ENCODE results near the gene BSDC1.
"Not testable (repeated sequence)": the region's sequence is repeated elsewhere in the genome, so short reads cannot be mapped to it uniquely, and the experiment has no call there.

The BSDC1 gene, protein sequence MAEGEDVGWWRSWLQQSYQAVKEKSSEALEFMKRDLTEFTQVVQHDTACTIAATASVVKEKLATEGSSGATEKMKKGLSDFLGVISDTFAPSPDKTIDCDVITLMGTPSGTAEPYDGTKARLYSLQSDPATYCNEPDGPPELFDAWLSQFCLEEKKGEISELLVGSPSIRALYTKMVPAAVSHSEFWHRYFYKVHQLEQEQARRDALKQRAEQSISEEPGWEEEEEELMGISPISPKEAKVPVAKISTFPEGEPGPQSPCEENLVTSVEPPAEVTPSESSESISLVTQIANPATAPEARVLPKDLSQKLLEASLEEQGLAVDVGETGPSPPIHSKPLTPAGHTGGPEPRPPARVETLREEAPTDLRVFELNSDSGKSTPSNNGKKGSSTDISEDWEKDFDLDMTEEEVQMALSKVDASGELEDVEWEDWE

DNA sequence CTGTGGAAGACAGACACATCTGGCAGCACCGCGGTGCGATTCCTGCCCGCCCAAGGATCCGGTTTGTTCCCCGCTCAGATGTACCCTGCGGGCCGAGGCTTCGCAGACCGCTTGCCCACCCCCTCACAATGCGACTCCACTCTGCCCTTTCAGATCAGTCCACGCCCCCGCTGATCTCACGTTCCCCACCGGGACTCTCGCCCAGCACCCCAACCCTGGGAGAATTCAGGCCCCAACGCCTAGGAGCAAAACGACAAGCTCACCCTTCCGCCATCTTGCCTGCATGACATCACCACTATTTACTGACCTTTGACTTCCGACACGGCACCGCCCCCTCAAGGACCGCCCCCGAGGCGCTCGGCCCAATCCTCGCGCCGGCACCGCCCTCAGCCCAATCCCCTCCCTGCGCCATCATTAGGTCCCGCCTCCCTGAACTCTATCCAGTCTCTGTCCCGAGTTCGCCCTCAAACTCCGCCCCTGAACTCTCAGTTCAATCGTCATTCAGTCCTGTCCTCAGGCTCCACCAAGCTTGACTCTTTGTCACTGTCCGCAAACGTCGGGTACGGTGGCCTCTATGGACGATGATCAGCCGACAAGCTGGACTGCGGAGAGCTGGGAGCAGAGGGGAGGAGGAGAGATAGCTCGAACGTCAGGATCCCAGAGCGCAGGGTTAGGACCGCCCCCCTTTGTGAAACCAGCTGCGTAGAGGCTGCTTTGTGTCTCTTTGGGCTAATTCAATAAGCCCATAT, at the start of gene BSDC1:
BSDC1 (minus strand) TSS at position 301 of the 749 bp plus-strand sequence; CDS start at position 274, 27 bp downstream.
- in situ Hi-C loops (cut with HindIII; ENCODE audit: low sequenced_read_pairs), result no loop called here

DNA sequence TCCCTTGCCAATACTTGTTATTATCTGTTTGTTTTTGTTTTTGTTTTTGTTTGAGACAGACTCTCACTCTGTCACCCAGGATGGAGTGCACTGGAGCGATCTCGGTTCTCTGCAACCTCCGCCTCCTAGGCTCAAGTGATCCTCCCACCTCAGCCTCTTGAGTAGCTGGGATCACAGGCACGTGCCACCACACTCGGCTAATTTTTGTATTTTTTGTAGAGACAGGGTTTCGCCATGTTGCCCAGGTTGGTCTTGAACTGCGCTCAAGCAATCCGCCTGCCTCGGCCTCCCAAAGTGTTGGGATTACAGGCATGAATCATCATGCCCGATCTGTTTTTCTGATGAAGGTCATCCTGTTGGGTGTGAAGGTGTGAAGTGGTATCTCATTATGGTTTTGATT, 47.2 kb upstream of the BSDC1 start:
- in situ Hi-C loops (cut with HindIII; ENCODE audit: low sequenced_read_pairs), result not testable (repeated sequence)

DNA sequence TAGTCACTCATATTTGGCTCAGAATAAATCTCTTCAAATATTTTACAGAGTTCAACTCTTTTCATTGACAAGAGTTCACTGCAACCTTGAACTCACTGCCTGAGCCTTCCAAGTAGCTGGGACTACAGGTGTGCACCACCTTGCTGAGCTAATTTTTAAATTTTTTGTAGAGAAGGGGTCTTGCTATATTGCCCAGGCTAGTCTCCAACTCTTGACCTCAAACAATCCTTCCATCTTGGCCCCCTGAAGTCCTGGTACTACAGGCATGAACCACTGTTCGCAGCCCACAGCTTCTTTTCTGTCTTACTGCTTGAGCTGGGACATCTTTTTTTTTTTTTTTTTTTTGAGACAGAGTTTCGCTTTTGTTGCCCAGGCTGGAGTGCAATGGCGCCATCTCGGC, 44.5 kb upstream of the BSDC1 start:
- in situ Hi-C loops (cut with HindIII; ENCODE audit: low sequenced_read_pairs), result not testable (repeated sequence)

DNA sequence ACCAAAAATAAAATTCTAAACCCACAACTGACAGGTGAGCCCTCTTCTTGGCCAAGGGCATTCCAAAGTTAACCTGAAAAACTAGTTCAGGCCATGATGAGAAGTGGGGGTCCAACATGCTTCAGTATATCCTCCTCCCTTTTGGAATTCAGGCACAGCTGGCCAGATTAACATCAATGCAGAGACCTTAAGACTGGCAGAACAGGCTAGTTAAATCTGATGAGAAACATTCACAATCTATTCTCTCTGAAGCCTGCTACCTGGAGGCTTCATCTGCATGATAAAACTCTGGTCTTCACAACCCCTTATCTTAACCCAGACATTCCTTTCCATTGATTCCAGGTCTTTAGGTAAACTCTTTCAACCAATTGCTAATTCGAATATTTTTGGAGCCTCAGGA, 43.9 kb upstream of the BSDC1 start:
- in situ Hi-C loops (cut with HindIII; ENCODE audit: low sequenced_read_pairs), result no loop called here

DNA sequence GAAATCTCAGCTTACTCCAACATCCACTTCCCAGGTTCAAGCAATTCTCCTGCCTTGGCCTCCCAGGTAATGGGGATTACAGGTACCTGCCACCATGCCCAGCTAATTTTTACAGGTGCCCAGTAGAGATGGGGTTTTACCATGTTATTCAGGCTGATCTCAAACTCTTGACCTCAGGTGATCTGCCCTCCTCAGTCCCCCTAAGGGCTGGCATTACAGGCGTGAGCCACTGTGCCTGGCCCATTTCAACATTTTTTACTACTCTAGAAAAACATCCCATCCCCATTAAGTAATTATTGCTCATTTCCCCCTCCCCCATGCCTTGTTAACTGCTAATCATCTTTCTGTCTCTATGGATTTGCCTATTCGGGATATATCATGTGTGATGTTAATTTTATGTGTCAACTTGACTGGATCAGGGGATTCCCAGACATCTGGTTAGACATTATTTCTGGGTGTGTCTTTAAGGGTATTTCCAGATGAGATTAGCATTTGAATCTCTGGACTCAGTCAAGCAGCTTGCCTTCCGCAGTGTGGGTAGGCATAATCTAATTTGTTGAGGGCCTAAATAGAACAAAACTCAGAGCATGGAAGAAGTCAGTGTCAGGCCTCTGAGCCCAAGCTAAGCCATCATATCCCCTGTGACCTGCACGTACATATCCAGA, 37.6 kb upstream of the BSDC1 start:
- in situ Hi-C loops (cut with HindIII; ENCODE audit: low sequenced_read_pairs), result no loop called here

DNA sequence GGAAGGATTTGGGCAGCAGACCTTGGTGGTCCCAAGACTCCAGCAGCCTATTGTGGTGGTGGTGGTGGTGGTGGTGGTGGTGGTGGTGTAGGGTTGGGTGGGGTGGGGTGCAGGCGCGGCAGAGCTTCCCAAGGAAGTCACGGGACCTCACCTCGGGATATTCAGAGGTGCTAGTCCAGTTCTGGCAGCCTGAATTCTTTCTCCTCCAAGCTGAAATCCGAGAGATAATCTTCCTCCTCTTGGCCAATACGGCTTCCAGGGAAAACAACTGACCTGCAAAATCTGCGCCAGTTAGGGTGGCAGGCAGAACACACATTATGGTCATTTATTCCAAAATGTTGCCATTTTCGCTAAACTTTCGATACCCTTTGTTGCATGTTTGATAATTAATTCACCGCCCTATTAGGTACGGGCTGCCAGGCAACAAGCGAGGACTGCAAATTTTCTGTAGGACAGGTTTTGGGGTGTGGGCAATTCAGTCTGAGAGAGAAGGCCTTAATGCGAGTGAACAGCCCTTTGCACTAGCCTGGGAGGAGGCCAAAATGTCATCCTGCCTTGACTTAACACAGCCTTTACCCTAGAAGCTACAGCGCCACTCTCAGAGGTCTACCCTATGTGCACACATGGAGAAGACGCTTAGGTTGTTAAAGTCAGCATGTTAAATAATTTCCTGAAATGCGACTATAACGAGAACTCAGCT, 33.2 kb upstream of the BSDC1 start:
- in situ Hi-C loops (cut with HindIII; ENCODE audit: low sequenced_read_pairs), result no loop called here

DNA sequence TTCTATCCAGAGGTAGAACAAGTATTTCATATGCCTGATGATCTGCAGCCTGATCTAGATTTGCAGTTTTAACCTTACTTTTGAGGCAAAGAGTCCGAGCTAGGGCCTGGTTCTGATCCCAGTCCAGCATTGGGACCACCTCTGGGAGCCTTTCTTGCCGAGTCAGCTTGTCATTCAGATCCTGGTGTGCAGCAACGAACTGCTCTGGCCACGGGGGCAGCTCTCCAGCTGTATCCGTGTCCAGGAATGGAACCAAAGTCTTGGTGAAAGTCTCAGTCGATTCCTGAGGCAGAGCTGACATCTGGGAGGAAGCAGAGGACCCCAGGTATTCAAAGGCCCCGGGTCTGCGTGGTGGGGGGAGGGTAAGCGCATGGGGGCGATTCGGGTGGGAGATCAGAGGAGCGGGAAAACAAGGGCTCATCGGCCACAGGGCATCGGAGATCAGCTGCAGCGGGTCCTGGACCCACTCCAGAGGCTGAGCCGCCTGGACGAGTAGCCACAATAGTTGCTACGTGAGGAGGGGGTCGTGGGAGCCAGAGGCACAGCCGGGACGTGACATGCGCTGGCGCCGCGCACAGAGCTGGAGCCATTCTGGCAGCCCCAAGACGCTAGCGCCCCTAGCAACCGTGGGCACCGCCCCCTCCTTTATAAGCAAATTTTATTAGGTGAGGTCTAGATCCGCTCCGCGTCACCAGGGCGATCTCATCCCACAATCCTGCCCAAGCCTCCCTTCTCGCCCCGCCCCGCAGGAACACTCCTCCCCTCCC, 32.4 kb upstream of the BSDC1 start:
- in situ Hi-C loops (cut with HindIII; ENCODE audit: low sequenced_read_pairs), result no loop called here

DNA sequence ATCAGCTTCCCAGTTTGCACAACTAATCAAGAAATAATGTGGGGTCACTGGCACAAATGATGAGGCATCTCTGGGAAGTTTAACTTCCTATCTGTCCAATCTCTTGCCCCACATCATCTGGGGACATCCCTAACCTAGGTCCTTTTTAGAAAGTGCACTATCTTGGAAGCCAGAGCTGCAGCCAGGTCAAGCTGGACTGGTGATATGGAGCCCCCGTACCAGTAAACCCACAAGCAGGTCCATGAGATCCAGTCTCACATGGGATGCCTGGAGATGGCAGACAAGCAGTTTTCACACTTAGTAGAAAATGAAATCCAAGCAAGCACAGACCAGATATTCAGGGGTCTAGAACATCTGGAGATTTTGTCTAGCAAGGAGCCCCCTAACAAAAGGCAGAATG, 27.5 kb upstream of the BSDC1 start:
- in situ Hi-C loops (cut with HindIII; ENCODE audit: low sequenced_read_pairs), result no loop called here

DNA sequence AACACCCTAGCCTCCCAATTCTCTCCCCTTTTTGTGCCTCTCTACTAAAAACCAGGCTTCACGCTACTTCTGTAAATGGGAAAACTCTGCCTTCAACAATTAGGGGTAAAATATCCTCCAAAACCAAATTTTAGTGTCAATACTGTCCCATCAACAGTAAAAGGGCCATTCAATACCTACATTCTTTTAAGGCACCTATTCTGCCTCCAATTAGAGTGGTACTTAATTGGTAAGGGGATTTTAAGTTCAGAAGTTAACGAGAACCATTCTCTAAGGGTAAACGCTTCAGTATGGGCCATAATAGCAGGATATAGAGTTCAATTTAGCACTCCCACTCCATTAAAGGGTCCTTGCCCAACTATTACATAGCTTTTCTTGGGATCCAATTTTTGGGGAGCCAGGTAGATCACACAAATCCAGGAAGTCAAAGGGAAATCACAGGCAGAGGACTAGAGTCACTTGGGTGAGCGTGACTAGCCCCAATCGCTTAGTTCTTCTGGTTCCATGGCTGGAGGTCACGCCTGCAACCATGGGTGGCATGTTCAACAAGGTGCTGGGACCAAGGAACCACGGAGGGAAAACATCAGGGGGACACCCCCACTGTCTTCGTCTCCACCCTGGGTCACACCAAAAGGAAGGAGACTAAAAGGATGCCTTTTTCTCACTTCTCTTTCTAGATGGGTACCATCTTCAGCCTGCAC, 20.1 kb upstream of the BSDC1 start:
- in situ Hi-C loops (cut with HindIII; ENCODE audit: low sequenced_read_pairs), result no loop called here

DNA sequence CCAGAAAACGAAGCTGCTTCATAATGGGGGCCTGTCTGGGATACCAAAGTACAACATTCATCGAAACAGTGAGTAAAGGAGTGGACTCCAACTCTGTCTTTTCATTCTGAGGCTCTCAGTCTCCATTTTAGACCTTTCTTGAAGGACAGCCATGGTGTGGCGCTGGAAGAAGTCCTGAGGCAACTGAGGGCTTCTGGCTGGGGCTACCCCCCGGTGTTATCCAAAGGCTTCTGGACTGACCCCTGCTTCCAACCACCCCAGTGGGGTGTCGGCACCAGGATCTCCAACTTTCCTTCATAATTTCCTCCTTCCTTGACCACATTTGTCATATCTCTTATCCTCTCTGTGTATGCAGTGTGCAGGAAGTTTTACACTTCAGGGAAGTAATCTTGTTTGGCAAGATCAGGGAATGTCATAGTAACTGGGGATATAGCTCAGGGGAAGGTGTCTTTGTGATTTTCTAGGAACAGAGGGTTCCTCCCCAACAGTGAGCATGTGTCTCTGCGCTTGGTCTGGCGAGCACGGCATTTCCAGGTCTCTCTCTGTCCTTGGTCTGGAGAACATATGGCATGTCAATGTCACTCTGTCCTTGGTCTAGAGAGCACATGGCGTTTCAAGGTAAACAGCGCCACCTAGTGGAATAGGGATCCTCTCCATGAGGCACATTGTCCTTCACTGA, 19.4 kb upstream of the BSDC1 start:
- in situ Hi-C loops (cut with HindIII; ENCODE audit: low sequenced_read_pairs), result no loop called here

DNA sequence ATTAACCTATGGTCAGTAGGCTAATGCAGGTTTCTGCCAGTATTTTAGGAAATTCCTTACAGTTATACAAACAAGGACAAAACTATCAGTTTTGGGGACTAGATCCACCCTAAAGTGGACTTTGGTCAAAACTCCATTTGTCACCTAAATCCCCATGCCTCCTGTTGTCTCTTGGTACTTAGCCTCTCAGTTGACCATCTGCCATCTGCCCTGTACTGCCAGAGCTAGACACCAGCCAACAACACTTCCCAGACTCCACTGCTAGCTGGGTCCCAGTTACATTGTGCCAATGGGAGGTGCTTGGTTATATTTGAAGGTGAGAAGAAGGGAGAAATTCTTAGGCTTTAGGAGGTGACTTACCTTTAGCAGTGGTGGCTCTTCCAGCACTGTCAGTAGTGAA, 17.0 kb upstream of the BSDC1 start:
- in situ Hi-C loops (cut with HindIII; ENCODE audit: low sequenced_read_pairs), result no loop called here

DNA sequence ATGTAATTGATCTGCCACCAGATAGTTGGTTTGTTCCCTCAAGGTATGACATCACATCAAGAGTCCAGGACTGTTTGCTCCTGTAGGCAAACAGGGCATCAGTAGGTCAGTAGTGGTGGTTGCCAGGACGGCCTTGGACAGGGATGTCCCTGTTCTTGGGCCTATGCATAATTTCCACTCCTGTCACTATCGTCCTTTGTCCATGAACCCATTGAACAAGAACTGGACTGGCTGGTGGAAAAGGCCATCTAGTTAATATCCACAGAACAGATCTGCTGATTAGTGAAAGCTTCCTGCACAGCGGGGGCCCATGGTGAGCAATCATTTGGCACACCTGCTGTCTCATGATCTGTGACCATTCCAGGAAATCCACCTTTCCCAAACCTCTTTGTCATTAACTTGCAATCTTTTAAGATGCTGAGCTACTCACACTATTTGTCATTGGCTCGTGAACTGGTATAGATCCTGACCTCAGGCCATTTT, 12.4 kb upstream of the BSDC1 start:
- in situ Hi-C loops (cut with HindIII; ENCODE audit: low sequenced_read_pairs), result loop anchor here (5.0 kb wide), 1 partner anchor 199 kb away; the partner anchor contains the start of genes DCDC2B and IQCC

DNA sequence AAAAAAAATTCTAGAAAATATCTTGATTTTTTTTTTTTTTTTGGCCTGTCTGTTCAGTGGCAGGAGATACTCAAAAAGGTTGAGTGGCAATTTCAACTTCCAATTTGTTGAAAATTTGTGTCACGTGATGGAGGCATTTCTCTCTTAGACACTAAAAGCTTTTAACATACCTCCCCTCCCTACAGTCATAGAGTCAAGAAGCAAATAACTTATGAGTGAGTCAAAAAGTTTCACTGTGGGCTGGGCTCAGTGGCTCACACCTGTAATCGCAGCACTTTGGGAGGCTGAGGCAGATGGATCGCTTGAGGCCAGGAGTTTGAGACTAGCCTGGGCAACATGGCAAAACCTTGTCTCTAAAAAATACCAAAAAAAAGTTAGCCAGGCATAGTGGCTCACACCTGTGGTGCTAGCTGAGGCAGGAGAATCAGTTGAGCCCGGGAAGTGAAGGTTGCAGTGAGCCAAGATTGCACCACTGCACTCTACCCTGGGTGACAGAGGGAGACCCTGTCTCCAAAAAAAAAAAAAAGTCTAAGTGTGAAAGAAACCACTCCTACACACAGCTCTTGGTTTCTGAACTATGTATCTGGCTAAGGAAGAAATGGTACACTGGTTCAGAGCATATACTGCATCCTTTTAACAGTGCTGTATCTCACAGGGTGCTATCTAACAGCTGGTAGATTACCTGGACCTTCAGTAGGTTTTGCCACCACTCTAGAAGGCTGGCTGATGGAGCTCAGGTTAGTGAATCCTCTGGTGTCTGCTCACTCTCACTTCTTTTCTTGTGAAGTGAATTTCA, 11.6 kb upstream of the BSDC1 start:
- in situ Hi-C loops (cut with HindIII; ENCODE audit: low sequenced_read_pairs), result loop anchor here (5.0 kb wide), 1 partner anchor 199 kb away; the partner anchor contains the start of genes DCDC2B and IQCC

DNA sequence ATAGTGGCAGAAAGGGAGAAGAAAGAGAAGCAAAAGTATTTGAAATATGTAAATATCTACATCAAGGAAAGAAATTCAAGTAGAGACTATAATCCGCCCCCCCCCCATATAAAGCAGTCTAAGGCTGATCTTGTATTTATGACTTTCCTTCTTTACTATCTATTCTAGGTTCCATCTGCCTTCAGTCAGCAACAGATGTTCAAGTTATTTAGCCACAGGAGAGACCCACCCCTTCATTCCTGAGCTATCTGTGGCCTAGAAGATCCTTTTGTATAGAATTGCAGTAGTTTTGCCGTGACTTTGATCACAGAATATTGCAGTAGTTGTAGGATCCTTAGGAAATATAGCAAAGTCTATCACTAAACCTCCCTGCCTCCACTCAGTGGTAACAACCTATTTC, 10.7 kb upstream of the BSDC1 start:
- in situ Hi-C loops (cut with HindIII; ENCODE audit: low sequenced_read_pairs), result loop anchor here (5.0 kb wide), 1 partner anchor 198 kb away; the partner anchor contains the start of genes DCDC2B and IQCC

DNA sequence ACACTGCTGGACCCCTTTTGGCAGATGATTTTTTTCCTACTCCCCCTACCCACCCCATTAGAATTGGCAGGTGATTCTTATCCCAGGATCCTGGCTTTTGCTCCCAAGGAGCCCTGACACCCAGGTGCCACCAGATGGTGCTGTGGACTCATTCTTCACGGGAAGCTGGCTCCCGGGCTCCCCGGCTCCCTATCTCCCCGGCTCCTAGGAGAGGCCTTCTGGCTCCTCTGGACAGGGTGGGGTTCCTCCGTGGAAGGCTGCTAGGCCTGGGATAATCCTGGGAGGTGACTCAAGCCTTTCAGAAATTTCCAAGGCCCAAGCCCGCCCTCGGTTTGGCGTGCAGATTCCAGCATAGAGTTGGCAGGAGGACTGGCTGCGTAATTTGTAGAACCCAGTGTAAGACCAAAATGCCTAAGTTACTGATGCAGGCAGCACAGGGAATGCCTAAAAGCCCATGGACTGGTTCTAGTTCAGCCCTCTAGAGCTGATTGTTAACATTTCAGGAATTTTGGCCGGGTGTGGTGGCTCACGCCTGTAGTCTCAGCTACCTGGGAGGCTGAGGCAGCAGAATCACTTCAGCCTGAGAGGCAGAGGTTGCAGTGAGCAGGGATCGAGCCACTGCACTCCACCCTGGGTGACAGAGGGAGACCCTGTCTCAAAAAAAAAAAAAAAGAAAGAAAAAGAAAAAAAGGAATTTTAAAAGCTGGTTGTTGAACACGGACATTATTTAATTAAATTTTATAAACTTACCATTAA, 6.8 kb upstream of the BSDC1 start:
- in situ Hi-C loops (cut with HindIII; ENCODE audit: low sequenced_read_pairs), result no loop called here

DNA sequence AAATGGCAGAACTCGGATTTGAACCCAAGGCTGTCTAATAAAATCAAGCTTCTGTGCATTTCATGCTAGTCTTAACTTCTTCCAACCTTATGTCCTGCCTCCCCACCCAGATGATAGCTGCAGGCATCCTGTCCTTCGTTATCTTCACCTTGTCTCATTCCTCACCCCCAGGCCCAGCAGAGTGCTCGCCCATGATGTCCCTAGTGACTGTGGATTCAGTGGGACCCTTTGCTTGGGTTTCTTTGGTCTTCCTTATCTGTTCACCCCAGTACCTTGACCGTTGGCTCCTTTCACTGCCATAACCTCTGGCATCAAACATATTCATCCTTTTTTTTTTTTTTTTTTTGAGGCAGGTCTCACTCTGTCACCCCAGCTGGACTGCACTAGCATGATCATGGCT, 5.6 kb upstream of the BSDC1 start:
- in situ Hi-C loops (cut with HindIII; ENCODE audit: low sequenced_read_pairs), result no loop called here

DNA sequence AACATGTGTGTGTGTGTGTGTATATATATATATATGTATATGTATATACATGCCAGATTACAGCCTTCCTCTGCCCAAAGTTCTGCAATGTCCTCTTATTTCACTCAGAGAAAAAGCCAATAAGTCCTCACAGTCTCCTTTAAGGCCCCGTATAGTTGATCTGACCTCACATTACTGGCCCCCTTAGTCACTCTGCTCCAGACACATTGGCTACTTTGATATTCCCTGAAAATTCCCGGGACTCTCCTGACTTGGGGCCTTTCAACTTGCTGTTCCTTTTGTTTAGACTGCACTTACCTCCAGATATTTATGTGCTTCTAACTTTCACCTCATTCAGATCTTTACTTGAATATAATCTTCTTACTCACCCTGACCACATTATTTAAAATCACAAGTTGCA, 4.2 kb upstream of the BSDC1 start:
- in situ Hi-C loops (cut with HindIII; ENCODE audit: low sequenced_read_pairs), result no loop called here

All from endothelial cell of hepatic sinusoid (primary cell).